ENCODE results near the gene TECPR2. TPM values are rescaled to one million over a fixed set of nuclear protein-coding genes. Genes with fewer than 3 reads are reported as not detected.

TECPR2 gene
- total and polyA plus RNA-seq, 2 of the 13 experiments (the other 11 are each of a cell fraction or from before 2014, with no cell fraction given) = 3.5 to 5.7 TPM

DNA sequence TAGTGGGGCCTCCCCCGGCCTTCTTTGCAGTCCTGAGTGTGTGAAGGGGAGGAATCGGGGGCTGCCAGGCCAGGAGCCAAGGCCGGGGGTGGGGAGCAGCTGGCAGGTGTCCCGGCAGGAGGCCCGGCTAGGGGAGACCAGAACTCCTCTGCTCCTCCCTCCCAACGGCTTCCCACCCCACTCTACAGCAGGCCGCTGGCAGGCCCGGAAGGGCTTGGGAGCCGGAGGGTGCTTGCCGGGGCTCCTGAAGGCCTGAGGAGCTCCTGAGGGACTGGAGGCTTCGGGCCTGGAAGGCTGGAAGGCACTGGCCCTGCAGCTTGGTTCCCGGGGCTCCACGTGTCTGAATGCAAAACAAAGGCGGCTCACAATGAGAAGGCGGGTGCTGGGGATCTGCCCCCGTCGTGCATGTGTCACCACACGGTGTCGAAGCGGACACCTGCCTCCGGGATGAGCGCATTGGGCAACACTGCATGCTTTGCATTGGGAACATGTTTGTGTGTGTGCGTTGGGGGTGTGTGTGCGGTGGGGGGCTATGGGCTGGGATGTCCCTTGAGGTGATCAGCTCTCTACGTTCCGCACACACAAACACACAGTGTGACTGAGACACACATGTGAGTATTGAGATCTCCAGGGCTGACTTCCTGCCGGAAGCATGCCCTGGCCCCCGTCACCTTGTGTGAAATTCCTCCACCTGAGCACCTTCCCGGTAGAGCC lies 177.7 kb downstream of the TECPR2 start (continued):
- TF ChIP-seq CEBPB (IDR thresholded peaks at IDR 0.05; ENCODE audit: borderline replicate concordance, low read depth, low read length) (peak; percentile 93), NFATC3 (CRISPR knock-in tag; IDR thresholded peaks at IDR 0.05) (no peak), FOSL1 (CRISPR knock-in tag; IDR thresholded peaks at IDR 0.05; ENCODE audit: borderline replicate concordance) (no peak), PHF20 (CRISPR knock-in tag; IDR thresholded peaks at IDR 0.05) (peak; percentile 54), ZNF550 (CRISPR knock-in tag; IDR thresholded peaks at IDR 0.05; ENCODE audit: borderline replicate concordance) (no peak), CCAR2 (optimal IDR thresholded peaks at IDR 0.05; ENCODE audit: low read depth, low read length) (no peak), ASH2L (IDR thresholded peaks at IDR 0.05; ENCODE audit: insufficient read length, low read depth, low read length) (no peak), ZNF652 (CRISPR knock-in tag; IDR thresholded peaks at IDR 0.05; ENCODE audit: borderline replicate concordance, low read depth) (no peak), ZNF557 (CRISPR knock-in tag; IDR thresholded peaks at IDR 0.05) (peak; percentile 18; the same call in 1 of the 2 replicates), TOPORS (CRISPR knock-in tag; IDR thresholded peaks at IDR 0.05) (no peak), HIVEP1 (CRISPR knock-in tag; IDR thresholded peaks at IDR 0.05) (no peak), ZNF160 (CRISPR knock-in tag; IDR thresholded peaks at IDR 0.05) (no peak; the same call in 1 of the 2 replicates), NR2F6 (IDR thresholded peaks at IDR 0.05) (no peak), NR2F6 (CRISPR knock-in tag; IDR thresholded peaks at IDR 0.05) (0 out of 2 replicates have a peak, but pooled peaks have one; percentile 17), ZNF766 (CRISPR knock-in tag; IDR thresholded peaks at IDR 0.05; ENCODE audit: borderline replicate concordance) (no peak), TP53 (CRISPR knock-in tag; conservative IDR thresholded peaks at IDR 0.05) (no peak), CBX2 (IDR thresholded peaks at IDR 0.05; ENCODE audit: low read depth, low read length) (no peak), CBX2 (CRISPR knock-in tag; IDR thresholded peaks at IDR 0.05; ENCODE audit: low read depth) (no peak), ZFP36L2 (CRISPR knock-in tag; IDR thresholded peaks at IDR 0.05) (no peak), PAWR (CRISPR knock-in tag; IDR thresholded peaks at IDR 0.05; ENCODE audit: borderline replicate concordance) (no peak), ZNF263 (CRISPR knock-in tag; IDR thresholded peaks at IDR 0.05) (no peak), SMAD1 (CRISPR knock-in tag; IDR thresholded peaks at IDR 0.05; ENCODE audit: borderline replicate concordance, low read depth) (no peak)
- TF ChIP-seq, protein P1, sequence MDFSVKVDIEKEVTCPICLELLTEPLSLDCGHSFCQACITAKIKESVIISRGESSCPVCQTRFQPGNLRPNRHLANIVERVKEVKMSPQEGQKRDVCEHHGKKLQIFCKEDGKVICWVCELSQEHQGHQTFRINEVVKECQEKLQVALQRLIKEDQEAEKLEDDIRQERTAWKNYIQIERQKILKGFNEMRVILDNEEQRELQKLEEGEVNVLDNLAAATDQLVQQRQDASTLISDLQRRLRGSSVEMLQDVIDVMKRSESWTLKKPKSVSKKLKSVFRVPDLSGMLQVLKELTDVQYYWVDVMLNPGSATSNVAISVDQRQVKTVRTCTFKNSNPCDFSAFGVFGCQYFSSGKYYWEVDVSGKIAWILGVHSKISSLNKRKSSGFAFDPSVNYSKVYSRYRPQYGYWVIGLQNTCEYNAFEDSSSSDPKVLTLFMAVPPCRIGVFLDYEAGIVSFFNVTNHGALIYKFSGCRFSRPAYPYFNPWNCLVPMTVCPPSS (IDR thresholded peaks at IDR 0.05) = no peak
- TF ChIP-seq, protein P2, sequence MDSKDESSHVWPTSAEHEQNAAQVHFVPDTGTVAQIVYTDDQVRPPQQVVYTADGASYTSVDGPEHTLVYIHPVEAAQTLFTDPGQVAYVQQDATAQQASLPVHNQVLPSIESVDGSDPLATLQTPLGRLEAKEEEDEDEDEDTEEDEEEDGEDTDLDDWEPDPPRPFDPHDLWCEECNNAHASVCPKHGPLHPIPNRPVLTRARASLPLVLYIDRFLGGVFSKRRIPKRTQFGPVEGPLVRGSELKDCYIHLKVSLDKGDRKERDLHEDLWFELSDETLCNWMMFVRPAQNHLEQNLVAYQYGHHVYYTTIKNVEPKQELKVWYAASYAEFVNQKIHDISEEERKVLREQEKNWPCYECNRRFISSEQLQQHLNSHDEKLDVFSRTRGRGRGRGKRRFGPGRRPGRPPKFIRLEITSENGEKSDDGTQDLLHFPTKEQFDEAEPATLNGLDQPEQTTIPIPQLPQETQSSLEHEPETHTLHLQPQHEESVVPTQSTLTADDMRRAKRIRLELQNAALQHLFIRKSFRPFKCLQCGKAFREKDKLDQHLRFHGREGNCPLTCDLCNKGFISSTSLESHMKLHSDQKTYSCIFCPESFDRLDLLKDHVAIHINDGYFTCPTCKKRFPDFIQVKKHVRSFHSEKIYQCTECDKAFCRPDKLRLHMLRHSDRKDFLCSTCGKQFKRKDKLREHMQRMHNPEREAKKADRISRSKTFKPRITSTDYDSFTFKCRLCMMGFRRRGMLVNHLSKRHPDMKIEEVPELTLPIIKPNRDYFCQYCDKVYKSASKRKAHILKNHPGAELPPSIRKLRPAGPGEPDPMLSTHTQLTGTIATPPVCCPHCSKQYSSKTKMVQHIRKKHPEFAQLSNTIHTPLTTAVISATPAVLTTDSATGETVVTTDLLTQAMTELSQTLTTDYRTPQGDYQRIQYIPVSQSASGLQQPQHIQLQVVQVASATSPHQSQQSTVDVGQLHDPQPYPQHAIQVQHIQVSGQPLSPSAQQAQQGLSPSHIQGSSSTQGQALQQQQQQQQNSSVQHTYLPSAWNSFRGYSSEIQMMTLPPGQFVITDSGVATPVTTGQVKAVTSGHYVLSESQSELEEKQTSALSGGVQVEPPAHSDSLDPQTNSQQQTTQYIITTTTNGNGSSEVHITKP (CRISPR knock-in tag; IDR thresholded peaks at IDR 0.05; ENCODE audit: low read depth) = no peak
- TF ChIP-seq, protein P3, sequence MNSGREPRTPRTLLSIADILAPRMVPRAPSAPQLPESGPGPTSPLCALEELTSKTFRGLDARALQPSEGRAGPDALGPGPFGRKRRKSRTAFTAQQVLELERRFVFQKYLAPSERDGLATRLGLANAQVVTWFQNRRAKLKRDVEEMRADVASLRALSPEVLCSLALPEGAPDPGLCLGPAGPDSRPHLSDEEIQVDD (CRISPR knock-in tag; IDR thresholded peaks at IDR 0.05; ENCODE audit: borderline replicate concordance) = no peak
- TF ChIP-seq, protein P4, sequence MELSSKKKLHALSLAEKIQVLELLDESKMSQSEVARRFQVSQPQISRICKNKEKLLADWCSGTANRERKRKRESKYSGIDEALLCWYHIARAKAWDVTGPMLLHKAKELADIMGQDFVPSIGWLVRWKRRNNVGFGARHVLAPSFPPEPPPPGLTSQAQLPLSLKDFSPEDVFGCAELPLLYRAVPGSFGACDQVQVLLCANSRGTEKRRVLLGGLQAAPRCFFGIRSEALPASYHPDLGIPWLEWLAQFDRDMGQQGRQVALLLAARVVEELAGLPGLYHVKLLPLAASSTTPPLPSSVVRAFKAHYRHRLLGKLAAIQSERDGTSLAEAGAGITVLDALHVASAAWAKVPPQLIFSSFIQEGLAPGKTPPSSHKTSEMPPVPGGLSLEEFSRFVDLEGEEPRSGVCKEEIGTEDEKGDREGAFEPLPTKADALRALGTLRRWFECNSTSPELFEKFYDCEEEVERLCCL (CRISPR knock-in tag; IDR thresholded peaks at IDR 0.05; ENCODE audit: borderline replicate concordance) = no peak
